Lung microvascular endothelial cell (primary cell): ENCODE results near the gene BBOF1. TPM values are rescaled to one million over a fixed set of nuclear protein-coding genes. Genes with fewer than 3 reads are reported as not detected.
"Not testable (repeated sequence)": the region's sequence is repeated elsewhere in the genome, so short reads cannot be mapped to it uniquely, and the experiment has no call there.

Experiments used
- DNase-seq, 2 donors: peaks; one replicate each; pipeline versions ENCODE4 v3.0.0 to v3.0.0-alpha.2; 2010; ENCODE audit warnings: low read depth in 2 of 2
- total RNA-seq: library from RNA; depleted of rRNA; stranded (reverse); fragments of >200 nt; gene quantifications from 2 replicates; pipeline ENCODE4 v1.2.1, GENCODE V29; 2014

BBOF1 gene
- 0.40 and 0.44 TPM in 2 replicates for total RNA-seq

- peak; percentile 87 to 91 for DNase-seq
Observed at GRCh38 chr14:74018586-74019407, at the start of gene BBOF1, which contains the start of gene ENTPD5. Gene BBOF1 (plus strand): TSS chr14:74019349. CDS start chr14:74019479, 130 bp downstream. Gene ENTPD5 (minus strand): TSS chr14:74019288. CDS start chr14:73988102, 31,186 bp downstream.

GRCh38 chr14:73973497-73973896 is 45.7 kb upstream of the BBOF1 start:
- DNase-seq = no peak

GRCh38 chr14:73976125-73976524 is 43.0 kb upstream of the BBOF1 start:
- DNase-seq = no peak

- DNase-seq = peak in 1 of 2 donors; percentile 2
Observed at GRCh38 chr14:73977896-73978295, 41.3 kb upstream of the BBOF1 start.

GRCh38 chr14:73988065-73988464 is 31.1 kb upstream of the BBOF1 start:
- DNase-seq = no peak

GRCh38 chr14:73988656-73989055 is 30.5 kb upstream of the BBOF1 start:
- DNase-seq = not testable (repeated sequence)

GRCh38 chr14:73991092-73991491 is 28.1 kb upstream of the BBOF1 start:
- DNase-seq = no peak

GRCh38 chr14:73994926-73995325 is 24.2 kb upstream of the BBOF1 start:
- not testable (repeated sequence) for DNase-seq

- no peak for DNase-seq
Observed at GRCh38 chr14:73995977-73996378, 23.2 kb upstream of the BBOF1 start.

- no peak for DNase-seq
Observed at GRCh38 chr14:73996731-73997107, 22.4 kb upstream of the BBOF1 start.

- no peak for DNase-seq
Observed at GRCh38 chr14:73997108-73997943, 21.8 kb upstream of the BBOF1 start.

- no peak for DNase-seq
Observed at GRCh38 chr14:73997944-73998447, 21.2 kb upstream of the BBOF1 start.

GRCh38 chr14:73998726-73999125 is 20.4 kb upstream of the BBOF1 start:
- no peak for DNase-seq

- not testable (repeated sequence) for DNase-seq
Observed at GRCh38 chr14:74005664-74006063, 13.5 kb upstream of the BBOF1 start.

GRCh38 chr14:74008843-74009499 is 10.2 kb upstream of the BBOF1 start:
- DNase-seq = peak; percentile 2 to 60

GRCh38 chr14:74014299-74014698 is 4.8 kb upstream of the BBOF1 start:
- no peak for DNase-seq

GRCh38 chr14:74015176-74015575 is 4.0 kb upstream of the BBOF1 start:
- no peak for DNase-seq

GRCh38 chr14:74015963-74016362 is 3.2 kb upstream of the BBOF1 start:
- no peak for DNase-seq

- peak in 1 of 2 donors; percentile 59 for DNase-seq
Observed at GRCh38 chr14:74018174-74018585, 969 bp upstream of the BBOF1 start.

- peak; percentile 26 to 51 for DNase-seq
Observed at GRCh38 chr14:74019408-74020137, 424 bp downstream of the BBOF1 start.

GRCh38 chr14:74022346-74022745 is 3.2 kb downstream of the BBOF1 start:
- no peak for DNase-seq
